AG09319 (cell line): Measurements from ENCODE around the gene MSX2.

ENCODE experiments used
- DNase-seq: peaks from one replicate; pipeline ENCODE4 v3.0.0-alpha.2; 2010; ENCODE audit warnings: low read depth; ENCODE audit errors: extremely low read depth
- CTCF ChIP-seq: IDR thresholded peaks from 2 replicates; pipeline ENCODE4 v1.5.1; 2011; ENCODE audit warnings: low read depth, mild to moderate bottlenecking, inconsistent platforms, low read length, moderate library complexity

The MSX2 gene

GRCh38 chr5:174723979-174724483, 351 bp upstream of the MSX2 start:
- no peak; the same call in none of the 2 replicates for TF ChIP-seq CTCF

GRCh38 chr5:174725261-174725990, 1.0 kb downstream of the MSX2 start:
- DNase-seq: no peak
- no peak for TF ChIP-seq CTCF

More at GRCh38 chr5:174723979-174724483, 351 bp upstream of the MSX2 start:
- DNase-seq: no peak

GRCh38 chr5:174725991-174726601, 1.7 kb downstream of the MSX2 start:
- no peak for TF ChIP-seq CTCF
- DNase-seq: no peak

GRCh38 chr5:174726916-174727793, 2.8 kb downstream of the MSX2 start:
- no peak for TF ChIP-seq CTCF
- no peak for DNase-seq

DNA sequence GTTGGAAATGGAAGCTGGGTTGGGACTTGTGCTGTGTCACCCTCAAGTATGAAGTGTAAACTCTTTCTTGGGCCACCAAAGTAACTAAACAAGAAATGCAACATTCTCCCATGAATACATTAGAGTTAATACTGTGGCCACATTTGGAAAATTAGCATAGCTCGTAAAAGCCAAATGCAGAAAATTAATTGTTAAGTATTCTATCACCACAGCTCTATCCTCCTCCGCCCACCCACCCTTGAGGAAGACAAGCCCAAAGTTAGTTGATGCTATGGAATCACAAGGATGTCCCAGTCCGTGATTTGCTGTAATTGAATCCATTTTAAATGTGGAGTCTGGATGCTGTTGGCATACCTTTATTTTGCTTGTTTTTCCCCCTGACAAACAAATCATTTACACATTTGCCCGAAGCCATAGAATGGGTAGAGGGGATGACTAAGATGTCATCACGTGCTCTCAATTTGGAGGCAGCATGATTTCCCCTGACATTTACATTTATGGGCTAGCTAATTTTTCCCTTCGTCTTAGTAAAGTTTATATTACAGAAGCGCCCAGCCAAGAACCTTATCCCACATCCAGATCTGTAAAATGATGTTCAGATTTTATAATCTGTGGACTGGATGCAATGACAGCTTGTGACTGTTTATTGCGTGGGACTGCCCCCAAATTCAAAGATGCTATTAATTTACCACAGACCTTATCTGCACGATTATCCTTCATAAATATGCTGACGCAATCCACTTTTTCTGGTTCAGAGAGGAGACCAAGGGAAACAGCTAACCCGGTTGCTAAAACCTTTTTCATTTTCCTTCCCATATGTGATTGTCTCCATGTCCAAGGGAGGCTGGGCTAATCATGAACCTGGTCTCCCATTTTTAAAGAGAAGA, 3.7 kb downstream of the MSX2 start:
- DNase-seq: no peak
- no peak for TF ChIP-seq CTCF

GRCh38 chr5:174729075-174729680, 4.8 kb downstream of the MSX2 start:
- TF ChIP-seq CTCF: no peak
- DNase-seq: no peak
